H1 (cell line): ENCODE measurements around the gene TOM1. TPM values are rescaled to one million over a fixed set of nuclear protein-coding genes. Genes with fewer than 3 reads are reported as not detected.

Experiments used
- polyA plus RNA-seq, 7 experiments: library from polyadenylated mRNA; depleted of rRNA in 3 of 7; stranded (reverse) in 5 of 7; unstranded in 2 of 7; fragments of >200 nt in 5 of 7; fragments of 200-250 nt in 2 of 7; gene quantifications; 1 replicate in 5 of 7; 2 replicates in 1 of 7; 4 replicates in 1 of 7; pipeline versions ENCODE4 v1.2.1 to v1.2.3, GENCODE V29; 2011 to 2013; ENCODE audit warnings: missing spikeins in 2 of 7, mixed read lengths in 2 of 7
- total RNA-seq: library from RNA; stranded (reverse); fragmentation: NEBNext Ultra II Directional; extraction: Animal tissue kit (Norgen Biotek cat#: 25700); gene quantifications from 2 replicates; pipeline ENCODE4 v1.2.1, GENCODE V29; 2021
- TF ChIP-seq, protein P1 (sequence below): fragments of 300-600 bp; sonication (generic); IDR thresholded peaks from 2 replicates; pipeline ENCODE4 v1.7.1; 2012; ENCODE audit warnings: low read length, moderate library complexity, mild to moderate bottlenecking, inconsistent platforms; ENCODE audit not compliant: insufficient replicate concordance
- TF ChIP-seq, protein P2 (sequence below): IDR thresholded peaks from 2 replicates; pipeline ENCODE4 v1.6.1; 2011; ENCODE audit warnings: low read depth, mild to moderate bottlenecking, low read length; ENCODE audit not compliant: insufficient read depth

TOM1 gene
- total and polyA plus RNA-seq, 2 of the 8 experiments (the other 6 are each of a cell fraction or from before 2014, with no cell fraction given): 25.1 to 39.2 TPM

DNA sequence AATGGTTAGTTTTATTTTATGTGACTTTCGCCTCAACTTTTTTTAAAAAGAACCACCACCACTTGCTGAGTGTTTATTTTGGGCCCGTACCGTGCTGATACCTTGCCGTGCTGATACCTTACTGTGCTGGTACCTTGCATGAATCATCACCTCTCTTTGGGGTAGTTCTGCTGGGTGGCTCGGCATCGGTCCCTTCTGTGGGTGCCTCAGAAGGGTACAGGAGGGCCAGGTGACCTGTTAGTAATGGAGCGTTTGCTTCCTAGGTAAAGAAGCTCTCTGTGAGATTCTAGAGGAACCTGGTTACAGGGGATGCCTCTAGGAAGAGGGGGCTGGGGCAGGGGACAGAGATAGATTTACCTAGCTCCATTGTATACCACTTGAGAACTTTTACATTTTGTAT lies 17.1 kb downstream of the TOM1 start (continued):
- TF ChIP-seq, protein P1, sequence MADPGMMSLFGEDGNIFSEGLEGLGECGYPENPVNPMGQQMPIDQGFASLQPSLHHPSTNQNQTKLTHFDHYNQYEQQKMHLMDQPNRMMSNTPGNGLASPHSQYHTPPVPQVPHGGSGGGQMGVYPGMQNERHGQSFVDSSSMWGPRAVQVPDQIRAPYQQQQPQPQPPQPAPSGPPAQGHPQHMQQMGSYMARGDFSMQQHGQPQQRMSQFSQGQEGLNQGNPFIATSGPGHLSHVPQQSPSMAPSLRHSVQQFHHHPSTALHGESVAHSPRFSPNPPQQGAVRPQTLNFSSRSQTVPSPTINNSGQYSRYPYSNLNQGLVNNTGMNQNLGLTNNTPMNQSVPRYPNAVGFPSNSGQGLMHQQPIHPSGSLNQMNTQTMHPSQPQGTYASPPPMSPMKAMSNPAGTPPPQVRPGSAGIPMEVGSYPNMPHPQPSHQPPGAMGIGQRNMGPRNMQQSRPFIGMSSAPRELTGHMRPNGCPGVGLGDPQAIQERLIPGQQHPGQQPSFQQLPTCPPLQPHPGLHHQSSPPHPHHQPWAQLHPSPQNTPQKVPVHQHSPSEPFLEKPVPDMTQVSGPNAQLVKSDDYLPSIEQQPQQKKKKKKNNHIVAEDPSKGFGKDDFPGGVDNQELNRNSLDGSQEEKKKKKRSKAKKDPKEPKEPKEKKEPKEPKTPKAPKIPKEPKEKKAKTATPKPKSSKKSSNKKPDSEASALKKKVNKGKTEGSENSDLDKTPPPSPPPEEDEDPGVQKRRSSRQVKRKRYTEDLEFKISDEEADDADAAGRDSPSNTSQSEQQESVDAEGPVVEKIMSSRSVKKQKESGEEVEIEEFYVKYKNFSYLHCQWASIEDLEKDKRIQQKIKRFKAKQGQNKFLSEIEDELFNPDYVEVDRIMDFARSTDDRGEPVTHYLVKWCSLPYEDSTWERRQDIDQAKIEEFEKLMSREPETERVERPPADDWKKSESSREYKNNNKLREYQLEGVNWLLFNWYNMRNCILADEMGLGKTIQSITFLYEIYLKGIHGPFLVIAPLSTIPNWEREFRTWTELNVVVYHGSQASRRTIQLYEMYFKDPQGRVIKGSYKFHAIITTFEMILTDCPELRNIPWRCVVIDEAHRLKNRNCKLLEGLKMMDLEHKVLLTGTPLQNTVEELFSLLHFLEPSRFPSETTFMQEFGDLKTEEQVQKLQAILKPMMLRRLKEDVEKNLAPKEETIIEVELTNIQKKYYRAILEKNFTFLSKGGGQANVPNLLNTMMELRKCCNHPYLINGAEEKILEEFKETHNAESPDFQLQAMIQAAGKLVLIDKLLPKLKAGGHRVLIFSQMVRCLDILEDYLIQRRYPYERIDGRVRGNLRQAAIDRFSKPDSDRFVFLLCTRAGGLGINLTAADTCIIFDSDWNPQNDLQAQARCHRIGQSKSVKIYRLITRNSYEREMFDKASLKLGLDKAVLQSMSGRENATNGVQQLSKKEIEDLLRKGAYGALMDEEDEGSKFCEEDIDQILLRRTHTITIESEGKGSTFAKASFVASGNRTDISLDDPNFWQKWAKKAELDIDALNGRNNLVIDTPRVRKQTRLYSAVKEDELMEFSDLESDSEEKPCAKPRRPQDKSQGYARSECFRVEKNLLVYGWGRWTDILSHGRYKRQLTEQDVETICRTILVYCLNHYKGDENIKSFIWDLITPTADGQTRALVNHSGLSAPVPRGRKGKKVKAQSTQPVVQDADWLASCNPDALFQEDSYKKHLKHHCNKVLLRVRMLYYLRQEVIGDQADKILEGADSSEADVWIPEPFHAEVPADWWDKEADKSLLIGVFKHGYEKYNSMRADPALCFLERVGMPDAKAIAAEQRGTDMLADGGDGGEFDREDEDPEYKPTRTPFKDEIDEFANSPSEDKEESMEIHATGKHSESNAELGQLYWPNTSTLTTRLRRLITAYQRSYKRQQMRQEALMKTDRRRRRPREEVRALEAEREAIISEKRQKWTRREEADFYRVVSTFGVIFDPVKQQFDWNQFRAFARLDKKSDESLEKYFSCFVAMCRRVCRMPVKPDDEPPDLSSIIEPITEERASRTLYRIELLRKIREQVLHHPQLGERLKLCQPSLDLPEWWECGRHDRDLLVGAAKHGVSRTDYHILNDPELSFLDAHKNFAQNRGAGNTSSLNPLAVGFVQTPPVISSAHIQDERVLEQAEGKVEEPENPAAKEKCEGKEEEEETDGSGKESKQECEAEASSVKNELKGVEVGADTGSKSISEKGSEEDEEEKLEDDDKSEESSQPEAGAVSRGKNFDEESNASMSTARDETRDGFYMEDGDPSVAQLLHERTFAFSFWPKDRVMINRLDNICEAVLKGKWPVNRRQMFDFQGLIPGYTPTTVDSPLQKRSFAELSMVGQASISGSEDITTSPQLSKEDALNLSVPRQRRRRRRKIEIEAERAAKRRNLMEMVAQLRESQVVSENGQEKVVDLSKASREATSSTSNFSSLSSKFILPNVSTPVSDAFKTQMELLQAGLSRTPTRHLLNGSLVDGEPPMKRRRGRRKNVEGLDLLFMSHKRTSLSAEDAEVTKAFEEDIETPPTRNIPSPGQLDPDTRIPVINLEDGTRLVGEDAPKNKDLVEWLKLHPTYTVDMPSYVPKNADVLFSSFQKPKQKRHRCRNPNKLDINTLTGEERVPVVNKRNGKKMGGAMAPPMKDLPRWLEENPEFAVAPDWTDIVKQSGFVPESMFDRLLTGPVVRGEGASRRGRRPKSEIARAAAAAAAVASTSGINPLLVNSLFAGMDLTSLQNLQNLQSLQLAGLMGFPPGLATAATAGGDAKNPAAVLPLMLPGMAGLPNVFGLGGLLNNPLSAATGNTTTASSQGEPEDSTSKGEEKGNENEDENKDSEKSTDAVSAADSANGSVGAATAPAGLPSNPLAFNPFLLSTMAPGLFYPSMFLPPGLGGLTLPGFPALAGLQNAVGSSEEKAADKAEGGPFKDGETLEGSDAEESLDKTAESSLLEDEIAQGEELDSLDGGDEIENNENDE: no peak
- TF ChIP-seq, protein P2, sequence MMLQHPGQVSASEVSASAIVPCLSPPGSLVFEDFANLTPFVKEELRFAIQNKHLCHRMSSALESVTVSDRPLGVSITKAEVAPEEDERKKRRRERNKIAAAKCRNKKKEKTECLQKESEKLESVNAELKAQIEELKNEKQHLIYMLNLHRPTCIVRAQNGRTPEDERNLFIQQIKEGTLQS: no peak
